ENCODE measurements around the gene THBS3. TPM values are rescaled to one million over a fixed set of nuclear protein-coding genes. Genes with fewer than 3 reads are reported as not detected.

Gene THBS3
- total RNA-seq, 1 experiment from 2014 or later, result 35.9 TPM

DNA sequence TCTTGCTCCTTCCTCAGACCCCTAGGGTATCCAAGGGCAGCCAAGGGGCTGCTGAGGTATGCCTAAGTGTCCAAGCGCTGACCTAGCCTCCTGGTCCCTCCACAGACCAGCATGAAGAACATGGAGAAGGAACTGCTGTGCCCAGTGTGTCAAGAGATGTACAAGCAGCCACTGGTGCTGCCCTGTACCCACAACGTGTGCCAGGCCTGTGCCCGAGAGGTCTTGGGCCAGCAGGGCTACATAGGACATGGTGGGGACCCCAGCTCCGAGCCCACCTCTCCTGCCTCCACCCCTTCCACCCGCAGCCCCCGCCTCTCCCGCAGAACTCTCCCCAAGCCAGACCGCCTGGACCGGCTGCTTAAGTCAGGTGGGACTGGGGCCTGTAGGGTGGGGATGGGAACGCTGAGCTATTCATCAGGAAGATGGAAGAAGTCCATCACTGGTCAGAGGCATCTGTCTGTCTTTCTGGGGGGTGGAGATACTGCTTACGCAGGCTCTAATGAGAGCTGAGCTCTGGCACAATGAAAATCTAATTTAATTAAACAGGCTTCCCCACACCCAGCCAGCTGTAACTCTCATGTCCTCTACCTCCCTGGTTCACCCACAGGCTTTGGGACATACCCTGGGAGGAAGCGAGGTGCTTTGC lies 32.3 kb downstream of the THBS3 start:
- intact Hi-C loops (cut with micrococcal nuclease; ENCODE audit: unreplicated experiment), result no loop called here
- BruUV-seq (replicated peaks), result no TSS peak
- Histone ChIP-seq H3K27ac (ENCODE audit: low read length) (no peak overlapping the region), H3K27me3 (ENCODE audit: control insufficient read depth, insufficient read depth, low read length) (no peaks in the 10 kb centered on the region), H3K36me3 (ENCODE audit: control insufficient read depth, insufficient read depth, low read length) (no peaks in the 10 kb centered on the region; the same call in 1 of the 2 replicates), H3K4me3 (ENCODE audit: low read depth in 2 of 2, low read length in 2 of 2) (no peak overlapping the region; a peak in 1 of 4 replicates), H3K9me3 (ENCODE audit: control insufficient read depth, insufficient read depth, low read depth, low read length) (no peaks in the 10 kb centered on the region), H3K4me1 (ENCODE audit: control insufficient read depth, insufficient read depth, low read length) (peaks cover 23% of the 10 kb centered on the region)
- POLR2A ChIA-PET, result interaction anchor here (0.8 to 2.5 kb wide), 2 partner anchors 18 to 33 kb away, joined by 3 to 18 read pairs; partner anchors contain the start of gene MTX1
- DNase-seq (ENCODE audit: low read depth, low spot score) (no peak), ATAC-seq (no peak)
- CTCF ChIA-PET, result interaction anchor here (0.6 to 1.9 kb wide), 4 partner anchors 18 to 1725 kb away, joined by 3 to 14 read pairs (median 5); partner anchors contain the start of gene THBS3
- in situ Hi-C loops (cut with HindIII; ENCODE audit: low pct_unique_long_range_greater_than_20kb, low sequenced_read_pairs), result no loop called here
- TF ChIP-seq SIN3A (IDR thresholded peaks at IDR 0.05; ENCODE audit: borderline replicate concordance, insufficient read depth, low read depth, low read length), result no peak
- TF ChIP-seq, protein P1, sequence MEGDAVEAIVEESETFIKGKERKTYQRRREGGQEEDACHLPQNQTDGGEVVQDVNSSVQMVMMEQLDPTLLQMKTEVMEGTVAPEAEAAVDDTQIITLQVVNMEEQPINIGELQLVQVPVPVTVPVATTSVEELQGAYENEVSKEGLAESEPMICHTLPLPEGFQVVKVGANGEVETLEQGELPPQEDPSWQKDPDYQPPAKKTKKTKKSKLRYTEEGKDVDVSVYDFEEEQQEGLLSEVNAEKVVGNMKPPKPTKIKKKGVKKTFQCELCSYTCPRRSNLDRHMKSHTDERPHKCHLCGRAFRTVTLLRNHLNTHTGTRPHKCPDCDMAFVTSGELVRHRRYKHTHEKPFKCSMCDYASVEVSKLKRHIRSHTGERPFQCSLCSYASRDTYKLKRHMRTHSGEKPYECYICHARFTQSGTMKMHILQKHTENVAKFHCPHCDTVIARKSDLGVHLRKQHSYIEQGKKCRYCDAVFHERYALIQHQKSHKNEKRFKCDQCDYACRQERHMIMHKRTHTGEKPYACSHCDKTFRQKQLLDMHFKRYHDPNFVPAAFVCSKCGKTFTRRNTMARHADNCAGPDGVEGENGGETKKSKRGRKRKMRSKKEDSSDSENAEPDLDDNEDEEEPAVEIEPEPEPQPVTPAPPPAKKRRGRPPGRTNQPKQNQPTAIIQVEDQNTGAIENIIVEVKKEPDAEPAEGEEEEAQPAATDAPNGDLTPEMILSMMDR (IDR thresholded peaks at IDR 0.05), result no peak
- TF ChIP-seq, protein P2, sequence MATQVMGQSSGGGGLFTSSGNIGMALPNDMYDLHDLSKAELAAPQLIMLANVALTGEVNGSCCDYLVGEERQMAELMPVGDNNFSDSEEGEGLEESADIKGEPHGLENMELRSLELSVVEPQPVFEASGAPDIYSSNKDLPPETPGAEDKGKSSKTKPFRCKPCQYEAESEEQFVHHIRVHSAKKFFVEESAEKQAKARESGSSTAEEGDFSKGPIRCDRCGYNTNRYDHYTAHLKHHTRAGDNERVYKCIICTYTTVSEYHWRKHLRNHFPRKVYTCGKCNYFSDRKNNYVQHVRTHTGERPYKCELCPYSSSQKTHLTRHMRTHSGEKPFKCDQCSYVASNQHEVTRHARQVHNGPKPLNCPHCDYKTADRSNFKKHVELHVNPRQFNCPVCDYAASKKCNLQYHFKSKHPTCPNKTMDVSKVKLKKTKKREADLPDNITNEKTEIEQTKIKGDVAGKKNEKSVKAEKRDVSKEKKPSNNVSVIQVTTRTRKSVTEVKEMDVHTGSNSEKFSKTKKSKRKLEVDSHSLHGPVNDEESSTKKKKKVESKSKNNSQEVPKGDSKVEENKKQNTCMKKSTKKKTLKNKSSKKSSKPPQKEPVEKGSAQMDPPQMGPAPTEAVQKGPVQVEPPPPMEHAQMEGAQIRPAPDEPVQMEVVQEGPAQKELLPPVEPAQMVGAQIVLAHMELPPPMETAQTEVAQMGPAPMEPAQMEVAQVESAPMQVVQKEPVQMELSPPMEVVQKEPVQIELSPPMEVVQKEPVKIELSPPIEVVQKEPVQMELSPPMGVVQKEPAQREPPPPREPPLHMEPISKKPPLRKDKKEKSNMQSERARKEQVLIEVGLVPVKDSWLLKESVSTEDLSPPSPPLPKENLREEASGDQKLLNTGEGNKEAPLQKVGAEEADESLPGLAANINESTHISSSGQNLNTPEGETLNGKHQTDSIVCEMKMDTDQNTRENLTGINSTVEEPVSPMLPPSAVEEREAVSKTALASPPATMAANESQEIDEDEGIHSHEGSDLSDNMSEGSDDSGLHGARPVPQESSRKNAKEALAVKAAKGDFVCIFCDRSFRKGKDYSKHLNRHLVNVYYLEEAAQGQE (IDR thresholded peaks at IDR 0.05; ENCODE audit: insufficient read depth in 1 of 2, low read depth in 2 of 2, low read length in 1 of 2), result no peak
- TF ChIP-seq POLR2AphosphoS5 (IDR thresholded peaks at IDR 0.05; ENCODE audit: low read depth, low read length), result no peak
- no peak for TF ChIP-seq TCF7L2 (IDR thresholded peaks at IDR 0.05; ENCODE audit: low read depth, low read length)

DNA sequence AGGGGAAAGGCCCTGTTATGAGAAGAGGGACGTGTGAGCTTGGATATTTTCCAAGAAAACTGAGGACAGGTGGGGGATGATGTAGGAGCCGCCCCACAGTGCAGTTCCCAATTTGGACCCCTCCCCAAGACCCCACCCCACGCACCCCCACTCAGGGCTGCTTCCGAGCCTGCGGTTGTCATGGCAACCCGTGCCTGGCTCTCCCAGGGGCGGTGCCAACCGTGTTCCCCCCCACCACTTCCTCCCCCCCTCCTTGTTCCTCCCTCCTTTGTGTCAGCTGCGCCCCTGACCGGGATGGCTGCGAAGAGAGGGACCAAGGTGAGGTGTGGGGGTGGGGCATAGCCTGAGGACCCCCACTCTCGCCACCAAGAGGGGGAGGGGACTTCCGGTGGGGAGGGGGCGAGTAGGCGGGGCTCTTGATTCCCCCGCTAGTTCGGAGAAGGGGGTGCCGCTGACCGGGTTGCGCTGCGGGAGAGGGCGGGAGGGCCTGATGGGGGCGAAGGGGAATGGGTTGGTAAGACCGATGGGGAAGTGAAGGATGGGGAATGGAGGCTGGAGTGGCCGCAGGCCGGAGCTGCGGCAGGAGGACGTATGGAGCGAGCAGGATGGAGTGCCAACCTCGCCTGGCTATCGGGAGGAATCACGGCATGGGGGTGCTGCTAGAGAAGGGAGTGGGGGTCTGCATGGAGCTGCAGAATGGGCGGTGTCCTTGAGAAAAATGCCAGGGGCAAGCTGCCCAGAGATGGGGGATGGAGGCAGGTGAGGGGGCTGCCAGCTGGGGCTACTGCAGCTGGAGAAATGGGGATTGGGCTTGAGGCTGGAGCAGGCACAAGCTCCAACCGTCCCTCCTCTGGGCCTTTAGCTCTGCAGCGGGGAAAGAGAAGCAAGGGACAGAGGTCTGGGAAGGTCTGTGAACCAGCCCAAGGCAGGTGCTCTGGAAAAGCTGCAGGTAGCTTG lies 33.1 kb downstream of the THBS3 start:
- ChIA-PET CTCF (interaction anchor here (0.6 to 1.9 kb wide), 4 partner anchors 19 to 1724 kb away, joined by 3 to 14 read pairs (median 5); partner anchors contain the start of gene THBS3), POLR2A (interaction anchor here (2.5 kb wide), 1 partner anchor 19 kb away, joined by 18 read pairs; no protein-coding TSS in a partner anchor)
- H3K27ac ChIP-seq (ENCODE audit: low read length), result peak overlapping the region; percentile 92
- no peaks in the 10 kb centered on the region for H3K27me3 ChIP-seq (ENCODE audit: control insufficient read depth, insufficient read depth, low read length)
- BruUV-seq (replicated peaks), result no TSS peak
- ATAC-seq (no peak), DNase-seq (ENCODE audit: low read depth, low spot score) (no peak)
- peak overlapping the region; percentile 88 to 89 for H3K4me3 ChIP-seq (ENCODE audit: low read depth in 2 of 2, low read length in 2 of 2)
- H3K36me3 ChIP-seq (ENCODE audit: control insufficient read depth, insufficient read depth, low read length), result no peaks in the 10 kb centered on the region; the same call in 1 of the 2 replicates
- H3K4me1 ChIP-seq (ENCODE audit: control insufficient read depth, insufficient read depth, low read length), result peaks cover 23% of the 10 kb centered on the region
- no peaks in the 10 kb centered on the region for H3K9me3 ChIP-seq (ENCODE audit: control insufficient read depth, insufficient read depth, low read depth, low read length)
- in situ Hi-C loops (cut with HindIII; ENCODE audit: low pct_unique_long_range_greater_than_20kb, low sequenced_read_pairs), result no loop called here
- TF ChIP-seq, protein P1 (IDR thresholded peaks at IDR 0.05), result no peak
- TF ChIP-seq SIN3A (IDR thresholded peaks at IDR 0.05; ENCODE audit: borderline replicate concordance, insufficient read depth, low read depth, low read length) (no peak), TCF7L2 (IDR thresholded peaks at IDR 0.05; ENCODE audit: low read depth, low read length) (no peak), POLR2AphosphoS5 (IDR thresholded peaks at IDR 0.05; ENCODE audit: low read depth, low read length) (no peak)
- TF ChIP-seq, protein P2 (IDR thresholded peaks at IDR 0.05; ENCODE audit: insufficient read depth in 1 of 2, low read depth in 2 of 2, low read length in 1 of 2), result no peak
- intact Hi-C loops (cut with micrococcal nuclease; ENCODE audit: unreplicated experiment), result no loop called here
